ENCODE results near the gene ADGRV1. TPM values are rescaled to one million over a fixed set of nuclear protein-coding genes. Genes with fewer than 3 reads are reported as not detected.
A peak's percentile ranks its signal among the peaks of the same experiment; 100 is the strongest.

Gene ADGRV1
- total and polyA plus RNA-seq, 9 of the 15 experiments (the other 6 are each of a cell fraction or from before 2014, with no cell fraction given) = 21.7 to 156 (median 58.2) TPM

DNA sequence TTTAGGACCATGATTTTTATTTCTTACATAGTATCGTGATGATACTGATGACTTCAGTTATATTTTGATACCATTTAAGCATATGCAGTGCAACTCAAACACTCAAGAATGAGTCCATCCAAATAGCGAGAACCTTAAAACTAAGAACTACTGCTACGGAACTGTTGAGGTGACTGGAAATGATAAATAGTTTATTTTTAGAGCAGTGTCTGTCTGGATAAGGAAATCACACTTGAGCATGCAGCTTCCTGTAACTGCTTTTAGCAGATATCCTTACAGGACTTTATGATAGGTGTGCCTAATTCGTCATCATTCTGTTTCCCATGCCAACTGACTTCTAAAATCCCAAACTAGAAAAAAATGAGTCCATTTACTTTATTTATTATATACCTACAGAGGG lies 85.5 kb downstream of the ADGRV1 start (continued):
- TF ChIP-seq, protein P1, sequence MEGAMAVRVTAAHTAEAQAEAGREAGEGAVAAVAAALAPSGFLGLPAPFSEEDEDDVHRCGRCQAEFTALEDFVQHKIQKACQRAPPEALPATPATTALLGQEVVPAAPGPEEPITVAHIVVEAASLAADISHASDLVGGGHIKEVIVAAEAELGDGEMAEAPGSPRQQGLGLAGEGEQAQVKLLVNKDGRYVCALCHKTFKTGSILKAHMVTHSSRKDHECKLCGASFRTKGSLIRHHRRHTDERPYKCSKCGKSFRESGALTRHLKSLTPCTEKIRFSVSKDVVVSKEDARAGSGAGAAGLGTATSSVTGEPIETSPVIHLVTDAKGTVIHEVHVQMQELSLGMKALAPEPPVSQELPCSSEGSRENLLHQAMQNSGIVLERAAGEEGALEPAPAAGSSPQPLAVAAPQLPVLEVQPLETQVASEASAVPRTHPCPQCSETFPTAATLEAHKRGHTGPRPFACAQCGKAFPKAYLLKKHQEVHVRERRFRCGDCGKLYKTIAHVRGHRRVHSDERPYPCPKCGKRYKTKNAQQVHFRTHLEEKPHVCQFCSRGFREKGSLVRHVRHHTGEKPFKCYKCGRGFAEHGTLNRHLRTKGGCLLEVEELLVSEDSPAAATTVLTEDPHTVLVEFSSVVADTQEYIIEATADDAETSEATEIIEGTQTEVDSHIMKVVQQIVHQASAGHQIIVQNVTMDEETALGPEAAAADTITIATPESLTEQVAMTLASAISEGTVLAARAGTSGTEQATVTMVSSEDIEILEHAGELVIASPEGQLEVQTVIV (CRISPR knock-in tag; IDR thresholded peaks at IDR 0.05; ENCODE audit: borderline replicate concordance) = no peak
- TF ChIP-seq SIX5 (IDR thresholded peaks at IDR 0.05; ENCODE audit: borderline replicate concordance in 1 of 2, insufficient read depth in 1 of 2, low read depth in 1 of 2, low read length in 2 of 2) (no peak), RBFOX2 (IDR thresholded peaks at IDR 0.05; ENCODE audit: low read depth, low read length) (peak; percentile 67), ZNF23 (CRISPR knock-in tag; IDR thresholded peaks at IDR 0.05) (no peak), KAT8 (IDR thresholded peaks at IDR 0.05; ENCODE audit: low read depth) (no peak), FOXK1 (CRISPR knock-in tag; IDR thresholded peaks at IDR 0.05; ENCODE audit: borderline replicate concordance) (no peak), LCOR (CRISPR knock-in tag; IDR thresholded peaks at IDR 0.05) (peak; percentile 74), IFI16 (CRISPR knock-in tag; IDR thresholded peaks at IDR 0.05) (no peak), ZFP36 (IDR thresholded peaks at IDR 0.05; ENCODE audit: low read depth, low read length, partially characterized antibody) (no peak), ARID1B (IDR thresholded peaks at IDR 0.05) (peak; percentile 99), TEAD1 (CRISPR knock-in tag; IDR thresholded peaks at IDR 0.05) (no peak; a peak in 1 of 4 replicates), FOXJ2 (tag; IDR thresholded peaks at IDR 0.05) (no peak), EWSR1 (IDR thresholded peaks at IDR 0.05; ENCODE audit: borderline replicate concordance, low read depth, partially characterized antibody) (peak; percentile 64), SMAD3 (CRISPR knock-in tag; conservative IDR thresholded peaks at IDR 0.05) (no peak), ZNF407 (IDR thresholded peaks at IDR 0.05; ENCODE audit: low read depth) (no peak), TCF3 (CRISPR knock-in tag; IDR thresholded peaks at IDR 0.05) (peak; percentile 99), ZNF212 (CRISPR knock-in tag; IDR thresholded peaks at IDR 0.05) (no peak)
- TF ChIP-seq, protein P2, sequence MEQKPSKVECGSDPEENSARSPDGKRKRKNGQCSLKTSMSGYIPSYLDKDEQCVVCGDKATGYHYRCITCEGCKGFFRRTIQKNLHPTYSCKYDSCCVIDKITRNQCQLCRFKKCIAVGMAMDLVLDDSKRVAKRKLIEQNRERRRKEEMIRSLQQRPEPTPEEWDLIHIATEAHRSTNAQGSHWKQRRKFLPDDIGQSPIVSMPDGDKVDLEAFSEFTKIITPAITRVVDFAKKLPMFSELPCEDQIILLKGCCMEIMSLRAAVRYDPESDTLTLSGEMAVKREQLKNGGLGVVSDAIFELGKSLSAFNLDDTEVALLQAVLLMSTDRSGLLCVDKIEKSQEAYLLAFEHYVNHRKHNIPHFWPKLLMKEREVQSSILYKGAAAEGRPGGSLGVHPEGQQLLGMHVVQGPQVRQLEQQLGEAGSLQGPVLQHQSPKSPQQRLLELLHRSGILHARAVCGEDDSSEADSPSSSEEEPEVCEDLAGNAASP (IDR thresholded peaks at IDR 0.05) = no peak

Data from K562 (cell line).